Lung microvascular endothelial cell (primary cell): ENCODE results near the gene ARHGAP6. TPM values are rescaled to one million over a fixed set of nuclear protein-coding genes. Genes with fewer than 3 reads are reported as not detected.

Experiments
- DNase-seq, 2 donors: peaks; one replicate each; pipeline versions ENCODE4 v3.0.0 to v3.0.0-alpha.2; 2010; ENCODE audit warnings: low read depth in 2 of 2
- total RNA-seq: library from RNA; depleted of rRNA; stranded (reverse); fragments of >200 nt; gene quantifications from 2 replicates; pipeline ENCODE4 v1.2.1, GENCODE V29; 2014

The ARHGAP6 gene
- total RNA-seq, 1 donor from 2014 or later: under 0.01 TPM

DNA sequence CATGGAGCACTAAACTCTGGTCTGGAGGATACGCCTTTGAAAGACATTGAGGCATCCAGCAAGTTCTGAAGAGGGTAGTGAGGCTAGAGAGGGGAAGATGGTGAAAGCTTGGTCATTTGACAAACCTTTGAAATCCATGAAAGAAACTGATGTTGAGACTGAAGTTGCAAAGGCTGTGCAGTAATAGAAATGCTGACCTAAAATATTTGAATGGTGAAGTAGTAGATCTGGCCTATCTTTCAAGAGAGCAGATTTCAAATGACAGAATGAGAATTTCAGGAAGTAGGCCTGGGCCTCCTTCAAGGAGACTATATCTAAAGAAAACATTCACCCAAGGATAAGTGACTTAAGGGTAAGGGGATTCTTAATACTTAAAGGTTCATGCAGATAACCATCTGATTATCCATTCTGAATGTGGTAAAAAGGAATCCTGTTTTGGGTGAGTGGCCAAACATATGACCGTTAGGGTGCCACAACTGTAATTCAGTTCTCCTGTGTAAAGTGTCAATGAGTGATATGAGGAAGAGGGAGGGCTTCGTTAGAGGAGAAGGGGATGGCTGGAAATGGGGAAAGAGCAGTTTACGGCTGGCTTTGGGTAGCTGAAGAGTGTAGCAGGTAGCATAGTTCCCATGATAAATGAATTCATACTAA is 310.3 kb downstream of the ARHGAP6 start:
- DNase-seq: no peak

DNA sequence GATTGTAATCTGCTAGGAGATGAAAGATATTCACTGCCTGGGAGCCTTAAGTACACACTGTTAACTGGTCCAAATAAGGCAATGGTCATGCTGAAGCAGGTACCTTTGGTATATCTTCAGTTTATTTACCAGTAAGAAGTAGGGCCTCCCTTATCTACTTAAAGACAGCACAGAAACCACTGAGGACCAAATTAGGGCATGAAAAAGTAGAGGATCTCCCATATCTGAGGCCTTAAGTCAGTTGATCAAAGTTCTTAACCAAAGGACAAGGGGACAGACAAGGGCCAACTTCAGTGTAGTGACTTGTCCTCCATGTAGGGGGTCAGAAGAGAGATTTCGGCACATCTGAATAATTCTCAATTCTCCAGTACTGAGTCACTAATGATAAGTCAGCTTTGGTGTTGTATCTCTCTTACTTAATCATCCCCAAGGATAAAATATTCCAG is 313.4 kb downstream of the ARHGAP6 start:
- no peak for DNase-seq

DNA sequence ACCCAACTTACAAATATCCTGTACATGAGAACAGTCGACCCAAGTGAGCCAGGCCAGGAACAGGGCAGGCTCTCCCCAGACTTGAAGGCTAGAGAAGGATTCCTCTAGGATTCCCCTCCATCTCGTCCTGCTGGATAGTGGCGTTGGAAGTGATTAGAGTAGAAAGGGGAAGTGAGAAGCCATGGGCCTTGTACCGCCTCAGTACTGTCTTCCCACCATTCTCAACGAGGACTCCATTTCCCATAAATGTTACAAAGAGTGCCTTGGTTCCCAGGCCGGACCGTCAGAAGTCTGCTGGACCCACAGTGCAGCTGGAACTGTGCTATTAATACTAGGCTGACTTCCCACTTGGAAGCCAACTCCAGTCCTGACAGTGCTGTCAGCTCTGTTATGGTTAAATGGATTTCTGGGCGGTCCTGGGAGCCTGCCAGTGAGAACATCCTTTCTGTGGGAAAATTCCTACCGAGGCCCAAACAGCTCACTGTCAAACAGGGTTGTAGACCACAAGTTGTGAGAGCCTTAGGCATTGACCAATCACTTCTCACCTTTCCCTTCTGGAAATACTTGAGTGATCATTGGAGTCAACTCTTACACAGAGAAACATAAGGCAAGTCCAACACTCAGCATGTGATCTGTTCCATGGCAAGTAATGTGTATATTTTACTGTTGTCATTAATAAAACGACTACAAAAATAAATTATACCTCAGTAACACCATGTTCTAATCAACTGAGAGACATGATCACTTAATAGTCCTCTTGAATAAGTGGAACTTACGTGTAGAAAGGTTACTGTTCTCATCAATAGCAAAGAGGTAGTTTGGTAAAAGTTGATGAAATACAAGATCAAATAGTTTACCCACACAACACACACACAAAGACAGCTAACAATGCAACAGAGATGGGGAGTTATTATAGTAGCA is 314.1 kb downstream of the ARHGAP6 start:
- peak; percentile 72 to 89 for DNase-seq

DNA sequence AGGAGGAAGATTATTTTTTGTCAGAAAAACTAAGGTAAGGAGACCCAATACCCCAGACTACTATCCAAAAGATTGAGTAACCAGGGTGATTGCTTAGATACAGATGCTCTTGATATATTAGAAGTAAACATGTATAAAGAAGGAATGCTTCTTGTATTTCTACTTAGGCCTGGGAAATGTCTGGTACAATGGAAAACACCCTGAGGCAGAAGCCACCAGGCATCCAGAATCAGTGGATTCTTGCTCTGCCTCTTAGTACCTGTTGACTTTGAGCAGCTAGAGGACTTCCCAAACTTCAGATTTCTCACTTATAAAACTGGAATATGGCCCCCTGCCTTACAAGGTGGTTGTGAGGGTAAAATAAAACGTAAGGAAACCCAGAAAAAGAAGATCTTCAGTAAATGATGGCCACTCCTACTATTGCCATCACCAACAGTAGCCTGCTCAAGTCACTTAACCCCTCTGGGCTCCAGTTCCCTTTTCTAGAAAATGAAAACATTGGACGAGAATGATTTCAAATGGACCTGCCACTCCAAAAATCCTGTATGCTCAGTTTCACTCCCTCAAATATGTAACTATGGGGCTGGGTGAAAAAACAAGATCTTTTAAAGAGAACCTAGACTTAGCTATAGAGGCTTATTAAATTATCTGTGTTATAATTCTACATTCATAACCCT is 315.9 kb downstream of the ARHGAP6 start:
- DNase-seq: no peak

DNA sequence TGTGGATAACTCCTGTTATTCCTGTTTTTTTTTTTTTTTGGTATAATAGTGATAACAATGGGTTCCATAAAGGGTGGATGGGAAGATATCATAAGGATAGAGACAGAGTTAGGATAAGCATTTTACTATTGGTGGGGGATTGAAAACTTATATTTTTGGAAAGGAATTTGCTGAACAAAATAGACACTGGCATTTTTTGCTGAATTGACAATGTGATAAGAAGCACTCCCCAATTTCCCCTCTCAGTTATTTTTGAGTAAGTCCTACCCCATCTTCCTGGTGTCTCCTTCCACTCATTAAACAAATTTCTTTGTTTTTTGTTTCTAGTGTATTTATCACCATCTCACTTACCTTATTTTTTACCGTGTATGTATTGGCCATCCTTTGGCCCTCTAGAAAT is 316.7 kb downstream of the ARHGAP6 start:
- no peak for DNase-seq

DNA sequence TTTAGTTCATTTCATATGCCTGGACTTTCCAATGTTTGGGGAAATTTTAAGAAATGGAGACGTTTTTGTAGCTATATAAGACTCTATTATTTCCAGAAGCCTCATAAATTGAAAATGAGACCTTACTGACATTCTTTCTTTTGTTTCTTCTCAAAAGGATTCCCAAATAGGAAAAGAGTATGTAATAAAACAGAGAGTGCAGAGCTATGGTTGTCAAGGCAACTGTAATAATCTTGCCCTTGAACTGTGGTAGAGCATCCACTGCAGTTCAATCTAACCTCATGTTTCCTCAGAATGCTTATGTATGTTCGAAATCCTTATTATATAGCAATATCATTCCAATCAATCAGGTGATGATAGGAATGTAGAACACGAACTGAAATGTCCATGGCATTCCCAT is 318.4 kb downstream of the ARHGAP6 start:
- no peak for DNase-seq

DNA sequence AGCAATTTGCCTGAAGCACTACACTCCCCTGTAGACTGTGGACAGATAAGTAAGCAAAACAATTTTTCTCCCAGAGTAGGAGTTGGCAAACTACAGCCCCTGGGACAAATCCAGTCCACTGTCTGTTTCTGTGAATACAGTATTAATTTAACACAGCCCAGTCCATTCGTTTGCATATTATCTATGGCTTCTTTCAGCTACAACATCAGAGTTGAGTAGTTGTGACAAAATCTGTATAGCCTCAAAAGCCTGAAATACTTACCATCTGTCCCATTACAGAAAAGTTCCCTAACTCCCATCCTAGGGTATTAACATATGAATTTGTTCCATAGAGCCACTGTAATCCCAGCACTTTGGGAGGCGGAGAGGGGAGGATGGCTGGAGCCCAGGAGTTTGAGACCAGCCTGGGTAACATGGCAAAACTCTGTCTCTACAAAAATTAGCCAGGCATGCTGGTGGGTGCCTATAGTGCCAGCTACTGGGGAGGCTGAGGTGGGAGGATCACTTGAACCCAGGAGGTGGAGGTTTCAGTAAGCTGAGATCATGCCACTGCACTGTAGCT is 319.5 kb downstream of the ARHGAP6 start:
- no peak for DNase-seq

DNA sequence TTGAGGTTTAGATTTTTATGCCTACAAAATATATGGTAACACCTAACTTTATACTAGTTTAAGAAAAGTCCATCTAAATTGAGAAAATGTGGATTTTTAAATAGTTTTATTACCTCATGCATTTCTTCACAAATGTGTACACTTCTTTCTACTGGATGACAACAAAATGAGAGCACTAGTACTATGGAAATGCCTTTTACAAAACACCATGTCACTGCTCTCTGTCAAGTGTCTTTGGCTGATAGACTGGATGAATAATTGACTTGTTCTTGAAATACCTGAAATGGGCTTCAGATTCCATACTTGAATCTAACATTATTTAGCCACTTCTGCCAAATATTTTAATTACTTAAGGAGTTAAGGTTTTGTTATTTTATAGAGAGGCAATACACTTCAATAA is 323.0 kb downstream of the ARHGAP6 start:
- no peak for DNase-seq

DNA sequence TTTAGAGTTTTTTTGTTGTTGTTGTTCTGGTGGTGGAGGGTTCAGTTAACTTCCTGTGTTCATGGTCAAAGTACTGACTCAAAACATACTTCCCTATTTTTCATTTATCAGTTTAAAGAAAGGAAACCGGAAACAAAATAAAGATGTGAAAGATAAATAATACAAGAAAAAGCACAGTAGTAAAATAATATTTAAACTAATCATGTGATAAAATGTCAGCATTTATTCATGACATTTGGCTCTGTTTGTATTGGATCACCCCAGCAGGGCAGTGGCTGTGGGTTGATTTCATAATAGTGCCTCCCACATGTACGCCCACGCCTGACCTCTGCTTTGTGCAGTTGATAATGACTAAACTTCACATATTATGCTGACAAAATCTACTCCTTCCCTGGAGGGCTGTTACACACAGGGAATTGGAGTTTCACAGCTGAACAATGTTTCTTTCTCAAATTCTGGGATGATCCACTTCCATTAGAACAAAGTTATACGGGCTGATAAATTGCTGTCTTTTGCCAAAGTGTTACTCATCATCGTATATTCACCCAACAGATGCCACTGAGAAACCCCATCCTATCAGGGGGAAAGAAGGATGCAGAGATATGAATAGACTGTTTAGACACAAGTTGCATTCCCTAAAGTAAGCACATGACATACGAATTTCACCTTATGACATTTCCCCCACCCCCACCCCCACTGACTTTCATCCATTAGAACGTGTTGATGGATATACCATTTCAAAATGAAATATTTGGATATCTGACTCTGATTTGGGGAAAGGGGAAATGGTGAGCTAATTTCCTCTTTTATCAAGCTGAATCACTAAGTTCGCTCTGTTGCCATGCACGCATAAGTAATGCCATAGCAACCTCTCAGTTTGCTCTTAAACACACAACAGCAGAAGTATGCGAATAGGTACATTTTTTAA is 324.2 kb downstream of the ARHGAP6 start:
- DNase-seq: peak; percentile 94

DNA sequence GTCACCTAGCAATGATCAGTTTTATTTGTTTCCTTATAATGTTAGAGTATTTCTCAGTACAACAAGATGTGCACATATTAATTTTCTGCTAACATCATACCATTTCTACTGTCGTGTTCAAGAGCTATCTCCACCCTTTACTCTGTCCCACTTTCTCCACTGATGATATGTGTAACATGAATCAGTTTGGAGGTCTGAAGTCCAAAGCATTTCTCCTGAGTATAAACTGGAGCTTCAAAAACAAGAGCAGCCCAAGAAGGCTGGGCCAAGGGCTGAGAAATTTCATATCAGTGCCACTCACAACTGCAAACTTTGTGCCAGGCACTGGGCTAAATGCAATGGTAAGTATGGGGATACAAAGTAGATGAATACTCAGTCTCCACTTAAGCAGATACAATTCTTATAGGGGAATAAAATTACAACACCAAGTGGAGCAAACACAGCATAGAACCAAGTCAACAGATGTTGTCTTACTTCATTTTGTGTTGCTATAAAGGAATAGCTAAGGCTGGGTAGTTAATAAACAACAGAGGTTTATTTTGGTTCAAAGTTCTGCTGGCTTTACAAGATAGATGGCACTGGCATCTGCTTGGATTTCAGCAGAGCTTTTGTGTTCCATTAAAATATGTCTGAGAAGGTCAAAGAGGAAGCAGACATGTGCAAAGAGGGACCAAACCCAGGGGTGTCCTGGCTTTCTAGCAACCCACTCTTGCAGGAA is 328.3 kb downstream of the ARHGAP6 start:
- DNase-seq: no peak

DNA sequence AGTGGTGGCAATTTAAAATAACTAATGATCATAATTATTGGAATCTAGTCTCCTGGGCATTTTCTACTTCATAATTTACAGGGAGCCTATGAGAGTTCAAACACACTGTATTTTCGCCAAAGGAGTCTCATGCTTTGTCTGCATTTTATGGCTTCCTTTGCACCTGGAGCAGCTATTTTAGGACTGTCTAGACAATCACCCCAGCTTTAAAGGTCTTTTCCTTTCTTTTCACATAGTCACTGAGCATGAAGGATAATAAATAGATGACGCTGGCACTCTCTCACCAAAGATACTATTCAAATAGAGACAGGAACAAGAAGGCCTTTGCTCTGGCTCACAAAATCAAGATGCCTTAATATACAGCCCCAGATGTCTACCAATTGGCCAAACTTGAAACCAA is 329.5 kb downstream of the ARHGAP6 start:
- DNase-seq: peak; percentile 21 to 71

DNA sequence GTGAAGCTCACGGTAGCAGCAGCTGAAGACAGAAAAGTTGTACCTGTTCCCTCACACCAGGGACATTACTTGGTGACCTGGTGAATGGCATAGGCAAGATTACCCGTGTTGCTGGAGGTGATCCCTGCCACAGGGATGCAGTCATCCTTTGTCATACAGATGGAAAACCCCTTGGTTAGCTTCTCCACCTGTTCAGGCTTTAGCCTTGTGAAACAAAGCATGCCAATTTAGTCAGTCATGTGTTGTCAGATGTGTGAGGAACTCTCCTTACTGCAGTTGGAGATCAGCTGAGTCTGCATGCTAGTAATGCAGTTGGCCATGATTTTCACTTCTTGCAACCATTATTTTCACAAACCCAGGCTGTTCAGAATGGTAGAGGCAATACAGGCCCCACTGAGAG is 331.6 kb downstream of the ARHGAP6 start:
- no peak for DNase-seq

DNA sequence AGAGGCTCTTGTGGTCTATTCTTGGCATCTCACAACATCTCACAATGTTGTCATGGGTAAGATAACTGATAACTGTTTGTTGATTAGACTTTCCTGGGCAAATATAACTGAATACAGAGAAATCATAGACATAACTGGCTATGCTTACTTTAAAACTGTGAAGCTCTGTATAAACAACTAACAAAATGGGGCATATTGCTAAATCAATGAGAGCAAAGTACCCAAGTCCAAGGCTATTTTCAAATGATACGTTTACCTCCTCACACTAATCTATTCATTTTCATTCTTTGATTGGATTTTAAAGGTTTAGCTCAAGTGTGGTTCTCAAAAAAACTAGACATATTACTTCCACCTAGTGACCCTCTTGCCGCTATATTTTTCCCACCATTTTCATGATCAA is 333.9 kb downstream of the ARHGAP6 start:
- no peak for DNase-seq

DNA sequence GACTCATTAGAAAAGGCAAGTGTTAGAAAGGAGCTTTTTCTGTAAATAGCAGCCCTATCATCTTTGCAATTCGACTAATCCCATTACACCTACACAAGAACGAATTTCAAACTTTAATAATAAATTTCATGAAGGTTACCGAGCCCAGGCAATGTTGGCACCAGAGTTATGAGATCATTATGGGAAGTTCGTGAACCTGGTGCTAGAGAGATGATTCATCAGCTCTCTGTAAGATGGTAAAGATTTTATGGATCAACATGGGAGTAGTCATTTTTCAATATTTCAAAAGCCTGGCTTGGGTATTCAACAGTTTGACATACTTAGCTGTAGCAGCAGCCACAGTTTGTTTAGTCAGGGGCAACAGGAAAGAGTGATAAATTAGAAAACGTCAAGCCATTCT is 336.7 kb downstream of the ARHGAP6 start:
- DNase-seq: peak; percentile 15 to 64

DNA sequence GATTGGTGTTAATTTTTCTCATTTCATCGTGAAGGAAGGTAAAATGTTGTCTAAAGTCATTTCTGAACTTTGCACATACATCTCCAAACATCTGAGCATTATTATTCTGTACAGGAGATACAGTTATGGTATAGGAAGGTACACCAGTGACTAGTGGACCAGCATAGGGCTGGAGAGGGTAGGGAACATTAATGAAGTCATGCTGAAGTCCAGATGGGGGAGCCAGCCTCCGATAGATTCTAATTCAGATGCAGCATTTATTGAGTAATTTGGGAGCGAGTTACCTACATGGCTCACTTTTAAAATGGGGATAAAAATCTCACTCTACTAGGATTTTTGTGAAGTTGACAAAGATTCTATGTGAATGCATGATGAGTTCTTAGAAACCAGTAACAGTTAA is 337.6 kb downstream of the ARHGAP6 start:
- no peak for DNase-seq

DNA sequence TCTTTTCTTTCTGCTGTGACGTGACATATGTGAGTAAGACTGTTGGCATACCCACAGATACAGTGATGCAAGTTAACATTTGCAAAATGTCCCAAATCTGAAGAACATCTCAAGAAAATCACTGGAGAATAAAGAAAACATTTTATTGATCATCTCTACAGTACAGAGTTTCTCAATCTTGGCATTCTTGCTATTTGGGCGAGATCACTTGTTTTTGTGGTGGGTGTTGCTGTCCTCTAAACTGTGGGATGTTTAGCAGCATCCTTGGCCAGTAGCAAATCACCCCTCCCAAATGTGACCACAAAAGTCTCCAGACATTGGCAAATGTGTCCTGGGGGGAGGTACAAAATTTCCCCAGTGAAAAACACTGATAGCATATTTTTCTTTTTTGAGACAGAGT is 343.7 kb downstream of the ARHGAP6 start:
- no peak for DNase-seq

DNA sequence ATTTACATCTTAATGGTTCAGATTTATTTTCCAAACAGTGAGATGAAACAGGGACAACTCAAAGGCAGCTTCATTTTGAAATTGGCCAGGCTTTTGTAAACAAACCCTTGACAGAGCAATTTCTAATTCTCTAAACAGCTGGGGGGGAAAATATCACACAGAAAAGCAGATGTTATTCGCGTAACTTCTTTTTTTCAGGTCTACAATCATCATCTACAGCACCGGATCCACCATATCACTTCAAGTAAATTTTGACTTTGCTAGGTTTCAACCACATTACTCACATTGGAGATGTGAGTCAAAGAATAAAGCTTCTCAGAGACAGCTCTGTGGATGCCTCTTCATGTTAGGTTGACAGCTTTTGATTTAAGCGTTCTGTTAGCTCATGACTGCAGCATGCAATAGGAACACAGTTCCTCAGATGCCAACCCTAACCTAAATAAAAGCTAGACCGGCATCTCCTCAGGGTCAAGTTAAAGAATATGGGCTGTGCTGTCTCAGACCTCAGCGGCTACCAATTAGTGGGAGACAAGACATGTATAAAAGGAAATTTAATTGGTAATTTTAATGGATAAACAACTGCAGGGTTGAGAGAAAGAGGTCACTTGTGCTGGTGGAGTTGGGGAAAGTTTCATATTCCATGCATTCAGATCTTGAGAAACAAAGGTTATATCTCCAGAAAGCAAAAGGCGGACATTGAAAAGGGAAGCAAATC is 345.8 kb downstream of the ARHGAP6 start:
- no peak for DNase-seq

DNA sequence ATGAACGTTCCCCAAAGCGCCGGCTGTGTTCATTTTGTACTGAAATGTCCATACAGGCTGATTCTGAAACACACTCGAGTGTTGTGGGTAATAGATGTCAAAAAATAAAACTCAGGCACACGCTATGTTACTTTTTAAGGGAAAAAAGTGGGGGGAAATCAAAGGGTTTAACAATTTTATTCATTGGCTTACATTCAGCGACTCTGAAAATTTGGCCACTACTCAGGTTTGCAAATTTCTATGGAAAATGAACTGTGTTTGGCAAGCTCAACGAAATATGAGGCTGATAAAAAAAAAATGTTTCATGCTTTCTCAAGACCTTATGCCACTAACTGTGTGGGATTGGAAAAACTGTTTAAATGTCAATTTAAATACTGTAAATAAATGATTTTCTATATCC is 354.0 kb downstream of the ARHGAP6 start:
- DNase-seq: no peak

DNA sequence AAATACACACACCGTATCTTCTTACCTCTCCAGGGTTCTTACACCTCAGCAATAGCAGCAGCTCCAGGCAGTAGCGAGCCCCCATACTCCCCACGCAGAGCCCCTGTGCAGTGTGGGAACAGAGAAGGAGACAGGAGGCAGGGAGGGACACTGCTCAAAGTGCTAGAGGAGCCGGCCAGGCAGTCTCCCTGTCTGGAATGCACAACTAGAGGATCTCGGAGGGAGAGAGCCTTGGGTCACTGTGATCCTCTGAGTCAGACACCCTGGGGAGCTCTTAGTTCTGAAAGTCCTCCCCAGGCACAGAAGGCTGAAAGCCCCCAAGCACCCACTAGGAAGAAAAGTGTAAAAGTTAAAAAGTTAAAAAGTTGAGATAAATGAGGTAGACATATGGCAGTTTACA is 356.5 kb downstream of the ARHGAP6 start:
- no peak for DNase-seq

DNA sequence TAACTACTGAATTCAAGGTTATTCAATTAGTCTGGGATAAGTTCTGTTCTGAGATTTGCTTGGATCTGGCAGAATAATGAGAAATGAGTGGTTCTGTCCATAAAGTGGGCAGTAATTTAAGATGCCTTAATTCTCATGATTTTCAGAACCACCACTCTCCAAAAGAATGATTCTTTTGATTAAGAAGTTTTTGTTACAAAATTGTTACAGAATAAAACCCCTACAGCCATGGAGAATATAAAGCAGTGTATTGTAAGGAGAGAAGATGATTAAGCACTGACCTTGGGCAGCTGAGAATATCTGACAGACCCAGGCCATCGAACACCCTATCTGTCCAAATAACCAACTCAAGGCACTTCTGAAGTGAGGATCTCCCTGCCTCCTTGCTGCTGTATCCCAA is 360.1 kb downstream of the ARHGAP6 start:
- DNase-seq: no peak
